A549 treated with DMSO at 1 μM for 4 hours (cell line): ENCODE results near the gene CPOX. TPM values are rescaled to one million over a fixed set of nuclear protein-coding genes. Genes with fewer than 3 reads are reported as not detected.

Experiments
- total RNA-seq: library from RNA; stranded (reverse); fragments of 200-300 nt; extraction: Qiagen RNA extraction; gene quantifications from 5 replicates; pipeline ENCODE4 v1.2.3, GENCODE V29; 2022; ENCODE audit warnings: low read depth

CPOX gene
- 16.6 to 26.3 TPM (median 22.6 TPM) in 5 replicates for total RNA-seq

GRCh38 chr3:98593046-98593936, at the start of gene CPOX:
TSS of gene CPOX (minus strand) at chr3:98593611. CDS start at chr3:98593504, 107 bp downstream.

GRCh38 chr3:98531622-98532274, 61.7 kb downstream of the CPOX start, which contains the start of gene GPR15:
TSS of gene GPR15 (plus strand) at chr3:98531978. CDS start at chr3:98532034, 56 bp downstream.

Other genes with a start within 250 kb of the CPOX start
- not detected in 5 replicates for gene OR5K4, start 239.8 kb downstream of the CPOX start, total RNA-seq
- gene OR5K3, start 202.9 kb downstream of the CPOX start, total RNA-seq: not detected in 5 replicates
- gene OR5K1, start 130.4 kb downstream of the CPOX start, total RNA-seq: not detected in 5 replicates
- not detected in 5 replicates for gene OR5K2, start 95.9 kb downstream of the CPOX start, total RNA-seq
- 49.4 to 69.1 TPM (median 57.6 TPM) in 5 replicates for gene CLDND1, start 70.7 kb downstream of the CPOX start, total RNA-seq
- not detected in 5 replicates for gene GPR15, start 61.6 kb downstream of the CPOX start, total RNA-seq
- 0.69 to 0.82 TPM (median 0.71 TPM) in 5 replicates for gene ST3GAL6, start 169.7 kb upstream of the CPOX start, total RNA-seq